Mucosa of descending colon (tissue), 3 donors: Measurements from ENCODE around the gene SLX9. TPM values are rescaled to one million over a fixed set of nuclear protein-coding genes. Genes with fewer than 3 reads are reported as not detected.

Experiments
- ATAC-seq: fragments of 200-7000 bp; cut with Tn5 transposase; one replicate; pipeline ENCODE4 v1.9.1; 2020; ENCODE audit warnings: mild to moderate bottlenecking, moderate library complexity
- DNase-seq, 3 donors: peaks; one replicate each; pipeline ENCODE4 v3.0.0-alpha.2; 2020
- H3K36me3 ChIP-seq: fragments of 200-600 bp; one replicate; pipeline ENCODE4 v1.8.0; 2021; ENCODE audit warnings: low read depth, mild to moderate bottlenecking
- H3K4me1 ChIP-seq: fragments of 200-600 bp; one replicate; pipeline ENCODE4 v1.8.0; 2021; ENCODE audit warnings: low read depth, mild to moderate bottlenecking
- H3K4me3 ChIP-seq: fragments of 200-600 bp; one replicate; pipeline ENCODE4 v1.8.0; 2021; ENCODE audit warnings: mild to moderate bottlenecking
- H3K9me3 ChIP-seq: fragments of 200-600 bp; one replicate; pipeline ENCODE4 v1.8.0; 2021; ENCODE audit warnings: mild to moderate bottlenecking
- intact Hi-C, 2 donors: fragments of 100-400 bp; cut with DNase I in 1 of 2; cut with micrococcal nuclease in 1 of 2; formaldehyde crosslinking; loops; one replicate each; pipeline versions ENCODE4 v1.11.0 to v1.11.1; 2022; cut with DNase I, micrococcal nuclease
- total RNA-seq, 3 donors: library from RNA; stranded (reverse); fragmentation: NEBNext Ultra II Directional in 2 of 3; extraction: Animal tissue kit (Norgen Biotek cat#: 25700) in 2 of 3; gene quantifications; one replicate each; pipeline versions ENCODE4 v1.2.1 to v1.2.4, GENCODE V29; 2021 to 2023
- TF ChIP-seq, protein P1 (sequence below): fragments of 200-600 bp; IDR thresholded peaks from one replicate; pipeline ENCODE4 v1.8.0; 2022; ENCODE audit warnings: antibody characterized with exemption, mild to moderate bottlenecking
- donor health status: DM: no; HTN: no; CAD: no; lungs with moderate emphysema.
- donor health status: DM: no; HTN: no; CAD: no.
- donor health status: DM: no; HTN: yes; CAD: no.

Gene SLX9
- total RNA-seq, 3 donors from 2014 or later, result 19.8 to 42.2 (median 20.9) TPM

DNA sequence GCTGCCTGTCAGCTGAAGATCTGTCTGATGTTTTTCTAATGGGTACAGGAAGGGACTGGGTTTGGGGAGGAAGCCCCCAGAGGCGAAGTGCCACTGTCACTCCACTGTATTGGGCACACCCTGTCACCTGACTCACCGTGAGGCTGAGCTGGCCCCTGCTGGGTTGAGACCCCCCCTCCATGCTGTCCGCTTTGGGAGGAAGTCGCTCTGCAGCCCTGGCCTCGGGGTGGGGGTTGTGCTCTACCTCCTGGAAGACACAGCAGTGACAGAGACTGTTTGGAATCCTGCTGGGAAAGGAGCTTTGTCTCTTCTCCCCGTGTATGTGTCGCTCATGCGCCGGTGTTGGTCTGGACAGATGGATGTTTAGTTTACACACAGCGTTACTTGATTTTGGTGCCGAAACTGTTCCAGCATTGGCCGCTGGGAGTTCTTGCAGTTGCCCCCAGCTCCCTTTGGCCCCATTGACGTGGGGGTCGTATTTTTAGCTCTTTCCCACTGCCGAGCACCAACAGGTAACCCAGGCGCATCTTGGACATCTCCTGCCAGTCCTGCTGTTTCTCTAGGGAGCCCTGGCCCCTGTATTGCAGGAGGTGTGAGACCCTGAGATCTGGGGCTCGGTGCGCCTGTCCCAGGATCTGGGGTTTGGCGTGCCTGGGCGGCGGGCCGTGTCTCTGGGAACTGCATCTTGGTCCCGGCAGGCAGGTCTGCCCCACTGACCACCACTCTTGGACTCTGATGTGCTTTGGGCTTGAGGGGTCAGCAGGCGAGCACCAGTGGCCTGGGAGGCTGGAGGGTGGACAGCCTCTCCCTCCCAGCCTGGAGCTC lies 30.3 kb downstream of the SLX9 start:
- ATAC-seq, result peak; percentile 13
- no peaks in the 10 kb centered on the region for H3K36me3 ChIP-seq
- H3K4me3 ChIP-seq, result no peak overlapping the region
- DNase-seq, result no peak
- no peaks in the 10 kb centered on the region for H3K4me1 ChIP-seq
- TF ChIP-seq, protein P1, sequence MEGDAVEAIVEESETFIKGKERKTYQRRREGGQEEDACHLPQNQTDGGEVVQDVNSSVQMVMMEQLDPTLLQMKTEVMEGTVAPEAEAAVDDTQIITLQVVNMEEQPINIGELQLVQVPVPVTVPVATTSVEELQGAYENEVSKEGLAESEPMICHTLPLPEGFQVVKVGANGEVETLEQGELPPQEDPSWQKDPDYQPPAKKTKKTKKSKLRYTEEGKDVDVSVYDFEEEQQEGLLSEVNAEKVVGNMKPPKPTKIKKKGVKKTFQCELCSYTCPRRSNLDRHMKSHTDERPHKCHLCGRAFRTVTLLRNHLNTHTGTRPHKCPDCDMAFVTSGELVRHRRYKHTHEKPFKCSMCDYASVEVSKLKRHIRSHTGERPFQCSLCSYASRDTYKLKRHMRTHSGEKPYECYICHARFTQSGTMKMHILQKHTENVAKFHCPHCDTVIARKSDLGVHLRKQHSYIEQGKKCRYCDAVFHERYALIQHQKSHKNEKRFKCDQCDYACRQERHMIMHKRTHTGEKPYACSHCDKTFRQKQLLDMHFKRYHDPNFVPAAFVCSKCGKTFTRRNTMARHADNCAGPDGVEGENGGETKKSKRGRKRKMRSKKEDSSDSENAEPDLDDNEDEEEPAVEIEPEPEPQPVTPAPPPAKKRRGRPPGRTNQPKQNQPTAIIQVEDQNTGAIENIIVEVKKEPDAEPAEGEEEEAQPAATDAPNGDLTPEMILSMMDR, result no peak
- H3K9me3 ChIP-seq, result no peaks in the 10 kb centered on the region
- intact Hi-C loops, result no loop called here

DNA sequence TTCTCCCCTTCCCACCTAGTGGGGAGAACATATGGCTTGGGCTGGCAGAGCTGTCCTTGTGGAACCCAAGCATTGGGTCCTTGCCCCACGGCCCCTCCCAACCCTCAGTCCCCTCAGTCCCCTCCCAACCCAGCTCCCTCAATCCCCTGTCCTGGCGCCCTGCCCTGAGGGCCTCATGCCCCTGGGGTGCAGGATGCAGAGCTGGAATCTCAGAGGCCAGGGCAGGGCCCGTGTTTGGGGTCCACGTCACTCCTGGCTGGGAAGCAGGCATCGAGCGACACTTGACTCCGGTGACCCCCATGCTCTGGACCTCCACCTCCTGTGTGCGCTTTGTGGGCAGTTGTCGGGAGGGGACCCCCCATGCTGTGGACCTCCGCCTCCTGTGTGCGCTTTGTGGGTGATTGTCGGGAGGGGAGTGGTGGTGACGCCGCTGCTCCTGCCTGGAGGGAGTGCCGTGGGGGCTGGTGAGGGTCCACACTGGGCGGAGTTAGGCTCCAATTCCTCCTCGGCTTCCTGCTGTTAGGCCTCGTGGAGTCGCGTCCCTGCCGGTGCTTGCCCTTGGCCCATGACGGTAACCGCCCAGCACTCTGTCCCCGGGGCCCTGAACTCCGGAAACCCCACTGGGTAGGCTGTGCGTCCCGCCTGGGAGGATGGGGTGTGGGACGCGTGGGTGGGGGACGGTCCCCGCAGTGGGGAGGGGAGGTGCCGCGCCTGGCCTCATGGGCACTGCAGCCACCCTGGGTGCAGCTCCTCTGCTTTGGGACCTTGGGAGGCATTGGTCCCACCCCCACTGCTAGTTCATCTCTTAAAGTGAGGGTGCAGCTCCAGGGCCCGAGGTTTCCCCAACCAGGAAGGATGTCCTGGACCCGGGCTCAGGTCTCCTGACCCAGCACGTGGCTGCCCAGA lies 31.2 kb downstream of the SLX9 start:
- no peaks in the 10 kb centered on the region for H3K36me3 ChIP-seq
- ATAC-seq (no peak), DNase-seq (no peak)
- H3K4me1 ChIP-seq, result no peaks in the 10 kb centered on the region
- H3K9me3 ChIP-seq, result no peaks in the 10 kb centered on the region
- intact Hi-C loops, result no loop called here
- H3K4me3 ChIP-seq, result no peak overlapping the region
- TF ChIP-seq, protein P1, result no peak

DNA sequence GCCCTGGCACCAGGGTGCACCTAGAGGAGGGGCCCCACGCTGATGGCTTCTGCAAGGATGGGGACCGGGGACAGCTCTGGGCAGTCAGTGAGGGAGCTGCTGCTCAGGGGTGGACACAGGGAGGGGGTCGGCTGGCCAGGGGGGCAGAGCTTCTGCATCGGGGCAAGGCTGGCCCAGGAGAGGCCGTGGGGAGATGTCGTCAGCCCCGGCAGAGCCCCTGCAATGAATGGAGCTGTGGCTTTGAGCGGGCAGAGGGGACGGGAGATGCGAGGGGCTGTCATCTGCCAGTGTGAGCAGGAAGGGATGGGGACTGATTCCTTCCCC lies 31.8 kb downstream of the SLX9 start:
- H3K9me3 ChIP-seq, result no peaks in the 10 kb centered on the region
- no peak overlapping the region for H3K4me3 ChIP-seq
- no peaks in the 10 kb centered on the region for H3K4me1 ChIP-seq
- intact Hi-C loops, result no loop called here
- TF ChIP-seq, protein P1, result no peak
- DNase-seq, result no peak
- no peaks in the 10 kb centered on the region for H3K36me3 ChIP-seq
- no peak for ATAC-seq

GRCh38 chr21:44972301-44972814 lies 32.5 kb downstream of the SLX9 start:
- intact Hi-C loops, result no loop called here
- DNase-seq (no peak), ATAC-seq (no peak)

GRCh38 chr21:44972821-44973220 lies 33.0 kb downstream of the SLX9 start:
- TF ChIP-seq, protein P1, result no peak
- DNase-seq (no peak), ATAC-seq (no peak)

More at GRCh38 chr21:44972301-44972814, 32.5 kb downstream of the SLX9 start:
- no peak overlapping the region for H3K4me3 ChIP-seq
- H3K9me3 ChIP-seq, result no peaks in the 10 kb centered on the region
- H3K36me3 ChIP-seq, result no peaks in the 10 kb centered on the region
- TF ChIP-seq, protein P1, result no peak
- H3K4me1 ChIP-seq, result no peaks in the 10 kb centered on the region

More at GRCh38 chr21:44972821-44973220, 33.0 kb downstream of the SLX9 start:
- intact Hi-C loops, result no loop called here
- Histone ChIP-seq H3K9me3 (no peaks in the 10 kb centered on the region), H3K4me1 (no peaks in the 10 kb centered on the region), H3K4me3 (no peak overlapping the region), H3K36me3 (no peaks in the 10 kb centered on the region)
